ENCODE data around the gene RABIF. TPM values are rescaled to one million over a fixed set of nuclear protein-coding genes. Genes with fewer than 3 reads are reported as not detected.
"Not testable (repeated sequence)": the region's sequence is repeated elsewhere in the genome, so short reads cannot be mapped to it uniquely, and the experiment has no call there.

Gene RABIF
- total RNA-seq, 1 donor from 2014 or later, result 3.9 TPM

GRCh38 chr1:202836623-202837403 is 52.1 kb downstream of the RABIF start:
- H3K27me3 ChIP-seq (ENCODE audit: control insufficient read depth, insufficient read depth, low read length), result no peaks in the 10 kb centered on the region
- FAIRE-seq (no peak), DNase-seq (ENCODE audit: low read depth) (peak; percentile 82)
- TF ChIP-seq, protein P1, sequence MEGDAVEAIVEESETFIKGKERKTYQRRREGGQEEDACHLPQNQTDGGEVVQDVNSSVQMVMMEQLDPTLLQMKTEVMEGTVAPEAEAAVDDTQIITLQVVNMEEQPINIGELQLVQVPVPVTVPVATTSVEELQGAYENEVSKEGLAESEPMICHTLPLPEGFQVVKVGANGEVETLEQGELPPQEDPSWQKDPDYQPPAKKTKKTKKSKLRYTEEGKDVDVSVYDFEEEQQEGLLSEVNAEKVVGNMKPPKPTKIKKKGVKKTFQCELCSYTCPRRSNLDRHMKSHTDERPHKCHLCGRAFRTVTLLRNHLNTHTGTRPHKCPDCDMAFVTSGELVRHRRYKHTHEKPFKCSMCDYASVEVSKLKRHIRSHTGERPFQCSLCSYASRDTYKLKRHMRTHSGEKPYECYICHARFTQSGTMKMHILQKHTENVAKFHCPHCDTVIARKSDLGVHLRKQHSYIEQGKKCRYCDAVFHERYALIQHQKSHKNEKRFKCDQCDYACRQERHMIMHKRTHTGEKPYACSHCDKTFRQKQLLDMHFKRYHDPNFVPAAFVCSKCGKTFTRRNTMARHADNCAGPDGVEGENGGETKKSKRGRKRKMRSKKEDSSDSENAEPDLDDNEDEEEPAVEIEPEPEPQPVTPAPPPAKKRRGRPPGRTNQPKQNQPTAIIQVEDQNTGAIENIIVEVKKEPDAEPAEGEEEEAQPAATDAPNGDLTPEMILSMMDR (IDR thresholded peaks at IDR 0.05; ENCODE audit: insufficient read depth, low read length, severe bottlenecking), result no peak
- no peaks in the 10 kb centered on the region for H3K36me3 ChIP-seq (ENCODE audit: control insufficient read depth, insufficient read depth, low read length)
- H3K4me3 ChIP-seq (ENCODE audit: low read depth, low read length), result no peak overlapping the region

DNA sequence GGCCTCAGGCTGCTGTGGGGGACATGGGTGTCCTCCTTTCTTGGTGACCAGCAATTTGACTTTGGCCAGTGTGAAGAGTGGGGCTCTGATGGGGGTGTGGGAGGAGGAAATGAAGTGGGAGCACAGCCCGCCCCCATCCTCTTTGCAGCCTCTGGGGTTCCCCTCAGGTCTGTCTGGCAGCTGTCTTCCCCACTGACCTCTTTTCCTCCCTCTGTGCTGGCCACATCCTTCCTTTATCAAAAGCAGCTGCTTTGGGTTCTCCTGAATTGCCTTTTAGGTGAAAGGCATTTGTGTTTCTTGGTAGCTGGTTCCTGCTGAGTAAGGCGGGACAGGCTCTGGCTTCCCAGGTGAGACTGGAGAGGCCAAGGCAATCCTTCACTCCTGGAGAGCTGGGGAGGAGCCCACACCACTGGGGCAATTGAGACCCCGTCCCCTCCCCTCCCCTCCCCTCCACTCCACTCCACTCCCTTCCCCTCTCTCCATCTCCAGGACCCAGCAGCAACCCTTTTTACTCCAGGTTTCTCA is 53.3 kb downstream of the RABIF start:
- DNase-seq (ENCODE audit: low read depth) (no peak), FAIRE-seq (no peak)
- H3K4me3 ChIP-seq (ENCODE audit: low read depth, low read length), result no peak overlapping the region

DNA sequence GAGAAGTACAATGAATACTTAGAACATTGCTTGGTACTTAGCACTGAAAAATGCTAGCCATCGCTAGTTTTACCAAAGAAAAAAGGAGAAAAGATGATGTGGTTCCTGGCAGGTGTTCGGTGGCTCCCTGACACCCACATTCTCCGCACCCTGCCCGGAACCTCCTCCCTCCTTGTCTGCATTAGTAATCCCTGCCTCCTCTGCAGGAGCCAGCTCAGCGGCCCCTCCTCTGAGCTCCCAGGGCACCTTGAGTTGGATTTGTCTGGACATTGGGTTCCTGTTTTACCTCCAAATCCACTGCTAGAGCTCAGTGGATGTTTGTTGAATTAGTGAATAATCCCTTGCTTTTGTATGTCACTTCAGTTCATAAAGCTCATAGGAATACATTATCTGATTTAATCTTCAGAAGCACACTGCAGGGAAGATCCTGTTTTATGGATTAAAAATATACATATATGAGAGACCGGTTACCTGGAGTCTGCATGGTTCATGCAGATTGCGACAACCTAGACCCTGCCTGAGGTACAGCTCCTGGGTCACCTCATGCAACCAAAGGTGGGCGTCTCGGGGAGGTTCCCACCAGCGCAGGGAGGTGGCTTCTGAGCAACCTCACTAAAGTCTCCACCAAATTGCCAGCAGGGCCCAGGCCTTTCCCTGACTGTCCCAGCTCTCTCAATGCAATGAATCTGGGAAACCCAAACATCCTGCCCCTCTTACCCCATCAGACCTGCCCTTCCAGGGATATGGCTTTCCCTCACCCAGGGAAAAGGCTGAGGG is 54.0 kb downstream of the RABIF start:
- Histone ChIP-seq H3K36me3 (ENCODE audit: control insufficient read depth, insufficient read depth, low read length) (no peaks in the 10 kb centered on the region), H3K27me3 (ENCODE audit: control insufficient read depth, insufficient read depth, low read length) (no peaks in the 10 kb centered on the region), H3K4me3 (ENCODE audit: low read depth, low read length) (no peak overlapping the region)
- FAIRE-seq (no peak), DNase-seq (ENCODE audit: low read depth) (peak; percentile 53)
- TF ChIP-seq, protein P1 (IDR thresholded peaks at IDR 0.05; ENCODE audit: insufficient read depth, low read length, severe bottlenecking), result no peak

More for the DNA sequence above, 53.3 kb downstream of the RABIF start:
- TF ChIP-seq, protein P1 (IDR thresholded peaks at IDR 0.05; ENCODE audit: insufficient read depth, low read length, severe bottlenecking), result no peak
- no peaks in the 10 kb centered on the region for H3K36me3 ChIP-seq (ENCODE audit: control insufficient read depth, insufficient read depth, low read length)
- H3K27me3 ChIP-seq (ENCODE audit: control insufficient read depth, insufficient read depth, low read length), result no peaks in the 10 kb centered on the region

- H3K36me3 ChIP-seq (ENCODE audit: control insufficient read depth, insufficient read depth, low read length), result no peaks in the 10 kb centered on the region
- TF ChIP-seq, protein P1 (IDR thresholded peaks at IDR 0.05; ENCODE audit: insufficient read depth, low read length, severe bottlenecking), result no peak
- no peak overlapping the region for H3K4me3 ChIP-seq (ENCODE audit: low read depth, low read length)
- FAIRE-seq, result no peak
- DNase-seq (ENCODE audit: low read depth), result no peak
- no peaks in the 10 kb centered on the region for H3K27me3 ChIP-seq (ENCODE audit: control insufficient read depth, insufficient read depth, low read length)
Measured at GRCh38 chr1:202831906-202832305, 57.0 kb downstream of the RABIF start.

DNA sequence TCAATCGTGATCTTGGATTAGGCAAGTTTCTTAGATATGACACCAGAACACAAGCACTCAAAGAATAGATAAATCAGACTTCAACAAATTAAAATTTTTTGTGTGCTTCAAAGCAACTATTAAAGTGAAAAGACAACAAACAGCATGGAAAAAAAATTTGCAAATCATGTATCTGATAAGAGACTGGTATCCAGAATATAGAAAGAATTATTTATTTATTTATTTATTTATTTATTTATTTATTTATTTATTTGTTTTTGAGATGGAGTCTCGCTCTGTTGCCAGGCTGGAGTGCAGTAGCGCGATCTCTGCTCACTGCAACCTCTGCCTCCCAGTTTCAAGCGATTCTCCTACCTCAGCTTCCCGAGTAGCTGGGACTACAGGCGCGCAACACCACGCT is 59.7 kb downstream of the RABIF start:
- not testable (repeated sequence) for FAIRE-seq; H3K27me3 ChIP-seq (ENCODE audit: control insufficient read depth, insufficient read depth, low read length)

More for the DNA sequence above, 59.7 kb downstream of the RABIF start:
- not testable (repeated sequence) for H3K4me3 ChIP-seq (ENCODE audit: low read depth, low read length); DNase-seq (ENCODE audit: low read depth); H3K36me3 ChIP-seq (ENCODE audit: control insufficient read depth, insufficient read depth, low read length)

Other genes with a start within 250 kb of the RABIF start
- under 0.01 TPM in 2 replicates for gene SYT2, start 178.7 kb downstream of the RABIF start, total RNA-seq
- gene KDM5B, start 80.7 kb downstream of the RABIF start, total RNA-seq, result 74.0 and 102 TPM in 2 replicates
- 0.51 TPM in 1 of 2 replicates, not detected in the other for gene PCAT6, start 78.2 kb downstream of the RABIF start, total RNA-seq
- 51.1 and 71.6 TPM in 2 replicates for gene KLHL12, start 38.1 kb upstream of the RABIF start, total RNA-seq
- 178 and 212 TPM in 2 replicates for gene ADIPOR1, start 69.2 kb upstream of the RABIF start, total RNA-seq
- gene CYB5R1, start 78.1 kb upstream of the RABIF start, total RNA-seq, result 101 and 112 TPM in 2 replicates
- 102 and 126 TPM in 2 replicates for gene TMEM183A, start 118.2 kb upstream of the RABIF start, total RNA-seq
- 4.2 and 9.2 TPM in 2 replicates for gene PPFIA4, start 137.3 kb upstream of the RABIF start, total RNA-seq
- gene MYOG, start 196.9 kb upstream of the RABIF start, total RNA-seq, result not detected in 2 replicates
- gene ADORA1, start 238.6 kb upstream of the RABIF start, total RNA-seq, result under 0.01 TPM in 1 of 2 replicates, not detected in the other

Data from bronchial epithelial cell (primary cell).